HepG2 (cell line): ENCODE results near the gene SLC2A11. TPM values are rescaled to one million over a fixed set of nuclear protein-coding genes. Genes with fewer than 3 reads are reported as not detected.
A peak's percentile ranks its signal among the peaks of the same experiment; 100 is the strongest.

Source experiments
- DNMT1 ChIP-seq: sonication (generic); formaldehyde crosslinking; IDR thresholded peaks from 2 replicates; pipeline ENCODE4 v1.5.1; 2020; ENCODE audit warnings: mild to moderate bottlenecking, missing genetic modification reagents
- GFI1 ChIP-seq: sonication (generic); formaldehyde crosslinking; IDR thresholded peaks from 2 replicates; pipeline ENCODE4 v1.5.0; 2020; ENCODE audit warnings: missing genetic modification reagents, mild to moderate bottlenecking, borderline replicate concordance
- HES4 ChIP-seq: sonication (generic); formaldehyde crosslinking; IDR thresholded peaks from 2 replicates; pipeline ENCODE4 v1.9.0; 2021; ENCODE audit warnings: mild to moderate bottlenecking, missing genetic modification reagents, borderline replicate concordance
- HNF1A ChIP-seq, 2 experiments: sonication (generic) in 1 of 2; formaldehyde crosslinking in 1 of 2; IDR thresholded peaks; 2 replicates each; pipeline versions ENCODE4 v1.4.0 to v1.6.1; 2016 to 2020; ENCODE audit warnings: borderline replicate concordance in 1 of 2, low read depth in 1 of 2, mild to moderate bottlenecking in 1 of 2, missing genetic modification reagents in 1 of 2
- HNRNPL ChIP-seq: fragments of 200-400 bp; formaldehyde crosslinking; IDR thresholded peaks from 2 replicates; pipeline ENCODE4 v1.6.1; 2017; ENCODE audit warnings: mild to moderate bottlenecking, low read depth, low read length
- PCBP2 ChIP-seq: fragments of 200-400 bp; formaldehyde crosslinking; optimal IDR thresholded peaks from 2 replicates; pipeline ENCODE3; 2018; ENCODE audit warnings: low read length, low read depth; ENCODE audit not compliant: poor library complexity, severe bottlenecking
- PHF20 ChIP-seq: sonication (generic); formaldehyde crosslinking; IDR thresholded peaks from 2 replicates; pipeline ENCODE4 v1.5.0; 2020; ENCODE audit warnings: mild to moderate bottlenecking, missing genetic modification reagents
- POGK ChIP-seq: sonication (generic); formaldehyde crosslinking; conservative IDR thresholded peaks from 2 replicates; pipeline ENCODE4 v1.8.0; 2022; ENCODE audit warnings: mild to moderate bottlenecking, moderate library complexity, missing genetic modification reagents
- PRDM15 ChIP-seq: sonication (generic); formaldehyde crosslinking; IDR thresholded peaks from 2 replicates; pipeline ENCODE4 v1.4.0; 2020; ENCODE audit warnings: missing genetic modification reagents
- TGIF2 ChIP-seq: IDR thresholded peaks from 2 replicates; pipeline ENCODE4 v1.6.1; 2016; ENCODE audit warnings: control low read depth, missing compliant biosample characterization
- ZNF331 ChIP-seq: sonication (generic); formaldehyde crosslinking; IDR thresholded peaks from 2 replicates; pipeline ENCODE4 v1.4.0; 2020; ENCODE audit warnings: missing genetic modification reagents
- polyA plus RNA-seq, 8 experiments: library from polyadenylated mRNA; depleted of rRNA in 3 of 8; stranded (reverse) in 7 of 8; unstranded in 1 of 8; fragments of >200 nt; fragmentation: Illumina TruSeq in 4 of 8; extraction: Trizol in 4 of 8; gene quantifications; 2 replicates each; pipeline versions ENCODE4 v1.2.1 to v1.2.3, GENCODE V29; 2011 to 2016; ENCODE audit warnings: low read depth in 4 of 8, missing spikeins in 1 of 8, mixed read lengths in 1 of 8; ENCODE audit not compliant: insufficient read depth in 1 of 8
- total RNA-seq, 5 experiments: library from RNA; depleted of rRNA; stranded (reverse); fragments of >200 nt; fragmentation: Illumina TruSeq; extraction: Trizol; gene quantifications; 2 replicates each; pipeline ENCODE4 v1.2.3, GENCODE V29; 2016; ENCODE audit warnings: low read depth in 1 of 5
- TF ChIP-seq, protein P1 (sequence below): sonication (generic); formaldehyde crosslinking; IDR thresholded peaks from 2 replicates; pipeline ENCODE4 v1.5.1; 2020; ENCODE audit warnings: mild to moderate bottlenecking, missing genetic modification reagents, borderline replicate concordance

The SLC2A11 gene
- total and polyA plus RNA-seq, 2 of the 13 experiments (the other 11 are each of a cell fraction or from before 2014, with no cell fraction given): 15.2 to 15.4 TPM

GRCh38 chr22:23913661-23914353 lies 56.1 kb downstream of the SLC2A11 start (continued):
- no peak for TF ChIP-seq GFI1 (CRISPR knock-in tag)
- peak; percentile 58; the same call in 1 of the 2 replicates for TF ChIP-seq POGK (CRISPR knock-in tag)
- no peak for TF ChIP-seq PRDM15 (CRISPR knock-in tag)
- TF ChIP-seq, protein P1, sequence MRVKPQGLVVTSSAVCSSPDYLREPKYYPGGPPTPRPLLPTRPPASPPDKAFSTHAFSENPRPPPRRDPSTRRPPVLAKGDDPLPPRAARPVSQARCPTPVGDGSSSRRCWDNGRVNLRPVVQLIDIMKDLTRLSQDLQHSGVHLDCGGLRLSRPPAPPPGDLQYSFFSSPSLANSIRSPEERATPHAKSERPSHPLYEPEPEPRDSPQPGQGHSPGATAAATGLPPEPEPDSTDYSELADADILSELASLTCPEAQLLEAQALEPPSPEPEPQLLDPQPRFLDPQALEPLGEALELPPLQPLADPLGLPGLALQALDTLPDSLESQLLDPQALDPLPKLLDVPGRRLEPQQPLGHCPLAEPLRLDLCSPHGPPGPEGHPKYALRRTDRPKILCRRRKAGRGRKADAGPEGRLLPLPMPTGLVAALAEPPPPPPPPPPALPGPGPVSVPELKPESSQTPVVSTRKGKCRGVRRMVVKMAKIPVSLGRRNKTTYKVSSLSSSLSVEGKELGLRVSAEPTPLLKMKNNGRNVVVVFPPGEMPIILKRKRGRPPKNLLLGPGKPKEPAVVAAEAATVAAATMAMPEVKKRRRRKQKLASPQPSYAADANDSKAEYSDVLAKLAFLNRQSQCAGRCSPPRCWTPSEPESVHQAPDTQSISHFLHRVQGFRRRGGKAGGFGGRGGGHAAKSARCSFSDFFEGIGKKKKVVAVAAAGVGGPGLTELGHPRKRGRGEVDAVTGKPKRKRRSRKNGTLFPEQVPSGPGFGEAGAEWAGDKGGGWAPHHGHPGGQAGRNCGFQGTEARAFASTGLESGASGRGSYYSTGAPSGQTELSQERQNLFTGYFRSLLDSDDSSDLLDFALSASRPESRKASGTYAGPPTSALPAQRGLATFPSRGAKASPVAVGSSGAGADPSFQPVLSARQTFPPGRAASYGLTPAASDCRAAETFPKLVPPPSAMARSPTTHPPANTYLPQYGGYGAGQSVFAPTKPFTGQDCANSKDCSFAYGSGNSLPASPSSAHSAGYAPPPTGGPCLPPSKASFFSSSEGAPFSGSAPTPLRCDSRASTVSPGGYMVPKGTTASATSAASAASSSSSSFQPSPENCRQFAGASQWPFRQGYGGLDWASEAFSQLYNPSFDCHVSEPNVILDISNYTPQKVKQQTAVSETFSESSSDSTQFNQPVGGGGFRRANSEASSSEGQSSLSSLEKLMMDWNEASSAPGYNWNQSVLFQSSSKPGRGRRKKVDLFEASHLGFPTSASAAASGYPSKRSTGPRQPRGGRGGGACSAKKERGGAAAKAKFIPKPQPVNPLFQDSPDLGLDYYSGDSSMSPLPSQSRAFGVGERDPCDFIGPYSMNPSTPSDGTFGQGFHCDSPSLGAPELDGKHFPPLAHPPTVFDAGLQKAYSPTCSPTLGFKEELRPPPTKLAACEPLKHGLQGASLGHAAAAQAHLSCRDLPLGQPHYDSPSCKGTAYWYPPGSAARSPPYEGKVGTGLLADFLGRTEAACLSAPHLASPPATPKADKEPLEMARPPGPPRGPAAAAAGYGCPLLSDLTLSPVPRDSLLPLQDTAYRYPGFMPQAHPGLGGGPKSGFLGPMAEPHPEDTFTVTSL (CRISPR knock-in tag): no peak
- TF ChIP-seq HES4: no peak
- peak; percentile 84 for TF ChIP-seq PHF20 (CRISPR knock-in tag)
- no peak for TF ChIP-seq DNMT1
- TF ChIP-seq HNRNPL: peak; percentile 80; the same call in 1 of the 2 replicates
- TF ChIP-seq PCBP2: no peak
- peak; percentile 76 for TF ChIP-seq ZNF331 (CRISPR knock-in tag)
- no peak for TF ChIP-seq HNF1A (IDR thresholded peaks at IDR 0.05; ENCODE audit: low read depth)
- TF ChIP-seq HNF1A (CRISPR knock-in tag; IDR thresholded peaks at IDR 0.05; ENCODE audit: borderline replicate concordance): no peak; the same call in 1 of the 2 replicates
- TF ChIP-seq TGIF2 (CRISPR knock-in tag): peak; percentile 40; the same call in 1 of the 2 replicates
